Skin of body (tissue), 2 donors: ENCODE data around the gene ACOX3. TPM values are rescaled to one million over a fixed set of nuclear protein-coding genes. Genes with fewer than 3 reads are reported as not detected.
"Not testable (repeated sequence)": the region's sequence is repeated elsewhere in the genome, so short reads cannot be mapped to it uniquely, and the experiment has no call there.

Experiments
- DNase-seq: peaks from one replicate; lab custom pipeline; 2025; lab: John Stamatoyannopoulos, UW
- total RNA-seq: library from RNA; depleted of rRNA; stranded (reverse); fragments of >200 nt; gene quantifications from one replicate; pipeline ENCODE4 v1.2.3, GENCODE V29; 2014

The ACOX3 gene
- total RNA-seq, 1 donor from 2014 or later: 27.2 TPM

GRCh38 chr4:8435656-8436121, 4.8 kb downstream of the ACOX3 start:
- DNase-seq: peak; percentile 20

GRCh38 chr4:8434251-8435073, 6.1 kb downstream of the ACOX3 start:
- DNase-seq: no peak

GRCh38 chr4:8433136-8433535, 7.4 kb downstream of the ACOX3 start:
- DNase-seq: no peak

- no peak for DNase-seq
Observed at GRCh38 chr4:8431553-8431952, 9.0 kb downstream of the ACOX3 start.

GRCh38 chr4:8428288-8429097, 12.0 kb downstream of the ACOX3 start:
- DNase-seq: peak; percentile 83

GRCh38 chr4:8427761-8428287, 12.7 kb downstream of the ACOX3 start:
- DNase-seq: peak; percentile 51

GRCh38 chr4:8427262-8427661, 13.3 kb downstream of the ACOX3 start:
- DNase-seq: no peak

- DNase-seq: no peak
Observed at GRCh38 chr4:8422786-8423185, 17.7 kb downstream of the ACOX3 start.

GRCh38 chr4:8422327-8422726, 18.2 kb downstream of the ACOX3 start:
- DNase-seq: no peak

GRCh38 chr4:8420151-8420550, 20.4 kb downstream of the ACOX3 start:
- DNase-seq: not testable (repeated sequence)

- DNase-seq: no peak
Observed at GRCh38 chr4:8419222-8420041, 21.1 kb downstream of the ACOX3 start.

- no peak for DNase-seq
Observed at GRCh38 chr4:8417071-8417614, 23.4 kb downstream of the ACOX3 start.

GRCh38 chr4:8414377-8414776, 26.1 kb downstream of the ACOX3 start:
- DNase-seq: no peak

- DNase-seq: no peak
Observed at GRCh38 chr4:8412288-8412687, 28.2 kb downstream of the ACOX3 start.

- no peak for DNase-seq
Observed at GRCh38 chr4:8411351-8412180, 29.0 kb downstream of the ACOX3 start.

- DNase-seq: peak; percentile 71
Observed at GRCh38 chr4:8410641-8411271, 29.8 kb downstream of the ACOX3 start.

GRCh38 chr4:8410066-8410625, 30.4 kb downstream of the ACOX3 start:
- no peak for DNase-seq

- peak; percentile 56 for DNase-seq
Observed at GRCh38 chr4:8409264-8410065, 31.1 kb downstream of the ACOX3 start.
